ENCODE results near the gene AMBRA1.
"Not testable (repeated sequence)": the region's sequence is repeated elsewhere in the genome, so short reads cannot be mapped to it uniquely, and the experiment has no call there.

Gene AMBRA1

DNA sequence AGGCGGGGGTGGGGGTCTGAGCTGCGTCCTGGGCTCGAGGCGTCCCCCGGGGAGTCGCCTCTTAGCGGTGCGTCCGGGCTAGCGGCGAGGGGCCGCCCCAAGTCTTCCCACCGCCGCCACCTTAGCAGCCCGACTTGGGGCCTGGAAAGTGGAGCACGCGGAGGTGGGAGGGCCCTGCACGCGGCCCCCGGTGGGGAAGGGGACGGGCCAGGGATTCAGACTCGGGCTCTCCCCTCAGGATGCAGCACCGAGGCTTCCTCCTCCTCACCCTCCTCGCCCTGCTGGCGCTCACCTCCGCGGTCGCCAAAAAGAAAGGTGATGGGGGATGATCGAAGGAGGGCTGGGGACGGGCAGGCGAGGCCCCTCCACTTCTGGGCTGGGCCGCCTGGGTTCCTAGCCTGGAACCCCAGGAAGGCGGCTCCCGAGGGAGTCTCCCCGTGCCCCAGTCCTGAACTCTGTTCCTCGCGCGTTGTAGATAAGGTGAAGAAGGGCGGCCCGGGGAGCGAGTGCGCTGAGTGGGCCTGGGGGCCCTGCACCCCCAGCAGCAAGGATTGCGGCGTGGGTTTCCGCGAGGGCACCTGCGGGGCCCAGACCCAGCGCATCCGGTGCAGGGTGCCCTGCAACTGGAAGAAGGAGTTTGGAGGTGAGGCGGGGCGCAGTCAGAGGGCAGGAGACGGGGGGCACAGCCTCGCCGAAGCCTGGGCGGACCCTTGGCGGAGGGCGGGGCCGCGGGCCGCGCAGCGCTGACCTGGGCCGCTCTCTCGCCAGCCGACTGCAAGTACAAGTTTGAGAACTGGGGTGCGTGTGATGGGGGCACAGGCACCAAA is 211.8 kb downstream of the AMBRA1 start:
- DNase-seq (ENCODE audit: low read depth): peak; percentile 31

DNA sequence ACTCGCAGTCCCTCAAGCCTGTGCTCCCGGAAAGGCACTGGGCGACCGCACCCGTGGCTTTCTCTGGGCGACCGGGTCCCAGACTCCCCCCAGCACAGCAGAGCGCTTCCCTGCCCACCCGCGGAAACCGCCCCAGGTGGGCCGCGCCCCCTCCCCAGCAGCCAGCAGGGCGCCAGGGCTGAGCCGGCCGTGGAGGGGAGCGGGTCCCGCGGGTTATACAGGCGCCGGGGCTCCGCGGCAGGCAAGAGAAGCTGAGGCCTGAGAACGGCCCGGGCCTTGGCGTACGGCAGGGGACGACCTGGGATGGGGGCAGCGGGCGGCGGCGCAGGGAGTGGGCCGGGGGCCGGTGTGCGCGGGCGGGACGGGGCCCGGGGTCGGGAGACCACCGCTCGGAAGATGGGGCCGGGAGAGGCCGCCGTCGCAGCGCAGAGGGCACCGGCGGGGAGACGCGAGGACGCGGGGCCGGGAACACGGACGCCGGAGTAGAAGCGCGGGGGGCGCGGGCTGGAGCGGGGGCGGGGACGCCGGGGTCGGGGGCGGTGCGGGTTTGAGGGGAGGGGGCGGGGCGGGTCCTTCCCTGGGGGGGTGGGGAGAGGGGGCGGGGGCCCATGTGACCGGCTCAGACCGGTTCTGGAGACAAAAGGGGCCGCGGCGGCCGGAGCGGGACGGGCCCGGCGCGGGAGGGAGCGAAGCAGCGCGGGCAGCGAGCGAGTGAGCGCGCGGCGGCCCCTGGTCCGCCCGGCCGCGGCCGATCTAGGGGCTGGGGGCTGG is 212.6 kb downstream of the AMBRA1 start, which contains the start of gene MDK:
TSS of gene MDK (plus strand) at position 622 of the 771 bp plus-strand sequence. CDS start 389 bp downstream, outside the sequence.
- peak; percentile 30 for DNase-seq (ENCODE audit: low read depth)

DNA sequence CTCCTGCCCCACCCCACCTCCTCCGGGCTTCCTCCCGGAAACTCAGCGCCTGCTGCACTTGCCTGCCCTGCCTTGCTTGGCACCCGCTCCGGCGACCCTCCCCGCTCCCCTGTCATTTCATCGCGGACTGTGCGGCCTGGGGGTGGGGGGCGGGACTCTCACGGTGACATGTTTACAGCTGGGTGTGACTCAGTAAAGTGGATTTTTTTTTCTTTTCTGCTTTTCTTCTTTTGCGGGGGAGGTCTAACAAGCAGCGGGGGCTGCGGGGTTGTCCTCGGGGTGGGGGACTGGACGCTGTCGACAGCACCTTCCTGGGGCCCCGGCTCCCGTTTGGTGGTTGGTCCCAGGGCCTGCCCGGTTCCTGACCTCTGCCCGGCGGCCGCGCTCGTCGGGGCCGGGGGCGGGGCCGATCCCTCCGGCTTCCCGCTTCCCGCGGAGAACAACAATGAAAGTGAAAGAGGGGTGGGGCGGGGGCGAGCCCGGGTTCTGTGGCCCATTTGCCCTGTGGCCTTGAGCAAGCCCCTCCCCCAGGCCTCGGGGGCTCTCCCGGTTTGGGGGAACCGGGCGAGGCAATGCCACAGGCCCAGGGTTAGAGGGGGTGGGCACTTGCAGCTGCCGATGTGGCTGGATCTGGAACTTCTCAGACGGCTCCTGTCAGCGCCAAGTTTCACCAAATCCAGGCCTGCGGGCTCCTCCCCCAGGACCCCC is 213.3 kb downstream of the AMBRA1 start:
- peak; percentile 46 for DNase-seq (ENCODE audit: low read depth)

DNA sequence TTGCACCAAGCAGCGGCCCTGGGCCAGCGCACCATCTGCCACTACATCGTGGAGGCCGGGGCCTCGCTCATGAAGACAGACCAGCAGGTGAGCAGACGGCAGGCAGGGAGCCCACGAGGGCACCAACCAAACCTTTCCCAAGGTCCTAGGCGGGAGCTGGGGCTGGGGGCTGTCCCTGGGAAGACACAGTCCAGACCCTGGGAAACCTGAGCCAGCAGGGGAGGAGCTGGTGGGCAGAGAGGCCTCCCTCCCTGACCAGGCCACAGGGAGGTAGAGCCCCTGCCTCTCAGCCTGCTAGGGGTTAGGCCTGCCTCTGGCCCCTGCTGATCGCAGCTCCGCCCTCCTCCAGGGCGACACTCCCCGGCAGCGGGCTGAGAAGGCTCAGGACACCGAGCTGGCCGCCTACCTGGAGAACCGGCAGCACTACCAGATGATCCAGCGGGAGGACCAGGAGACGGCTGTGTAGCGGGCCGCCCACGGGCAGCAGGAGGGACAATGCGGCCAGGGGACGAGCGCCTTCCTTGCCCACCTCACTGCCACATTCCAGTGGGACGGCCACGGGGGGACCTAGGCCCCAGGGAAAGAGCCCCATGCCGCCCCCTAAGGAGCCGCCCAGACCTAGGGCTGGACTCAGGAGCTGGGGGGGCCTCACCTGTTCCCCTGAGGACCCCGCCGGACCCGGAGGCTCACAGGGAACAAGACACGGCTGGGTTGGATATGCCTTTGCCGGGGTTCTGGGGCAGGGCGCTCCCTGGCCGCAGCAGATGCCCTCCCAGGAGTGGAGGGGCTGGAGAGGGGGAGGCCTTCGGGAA is 214.1 kb downstream of the AMBRA1 start:
- DNase-seq (ENCODE audit: low read depth): not testable (repeated sequence)

DNA sequence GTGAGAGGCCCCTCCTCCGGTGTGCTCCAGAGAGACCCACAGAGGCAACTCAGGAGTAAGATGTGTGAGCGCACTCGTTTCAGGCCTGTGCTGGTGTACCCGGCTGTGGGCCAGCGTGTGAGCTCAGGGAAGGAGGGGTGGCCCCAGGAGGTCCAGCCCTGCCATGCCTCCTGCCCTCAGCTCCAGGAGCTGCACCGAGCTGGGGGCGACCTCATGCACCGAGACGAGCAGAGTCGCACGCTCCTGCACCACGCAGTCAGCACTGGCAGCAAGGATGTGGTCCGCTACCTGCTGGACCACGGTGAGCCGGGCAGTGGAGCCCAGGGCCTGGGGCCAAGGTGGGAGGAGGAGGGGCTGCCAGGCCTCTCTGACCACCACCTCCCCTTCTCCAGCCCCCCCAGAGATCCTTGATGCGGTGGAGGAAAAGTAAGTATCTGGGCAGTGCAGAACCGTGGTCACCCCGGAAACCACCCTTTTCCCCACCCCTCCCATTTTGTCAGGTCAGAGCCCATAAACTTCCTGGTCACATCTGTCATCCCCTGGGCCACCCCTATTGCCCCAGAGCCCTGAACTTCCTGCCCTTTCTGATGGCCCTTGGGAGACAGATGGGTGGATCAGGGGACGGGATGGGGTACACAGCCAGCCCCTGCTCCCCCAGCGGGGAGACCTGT is 214.9 kb downstream of the AMBRA1 start:
- no peak for DNase-seq (ENCODE audit: low read depth)

DNA sequence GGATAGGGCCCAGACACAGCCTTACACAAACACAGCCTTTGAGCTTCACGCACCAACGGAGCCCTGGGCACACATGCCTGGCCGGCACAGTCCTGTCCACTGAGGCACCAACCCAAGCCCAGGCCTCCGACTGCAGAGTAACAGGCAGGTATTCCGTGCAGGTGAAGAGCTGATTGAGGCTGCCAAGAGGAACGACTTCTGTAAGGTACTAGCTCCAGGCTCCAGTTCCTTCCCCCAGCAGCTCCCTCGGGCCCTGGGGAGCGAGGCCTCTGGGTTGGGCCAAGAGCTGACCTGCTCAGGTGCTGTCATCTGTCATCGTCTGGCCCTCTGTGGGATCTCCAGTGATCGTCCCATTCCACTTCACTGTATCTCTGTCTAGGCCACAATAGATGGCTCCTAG is 215.5 kb downstream of the AMBRA1 start:
- no peak for DNase-seq (ENCODE audit: low read depth)

DNA sequence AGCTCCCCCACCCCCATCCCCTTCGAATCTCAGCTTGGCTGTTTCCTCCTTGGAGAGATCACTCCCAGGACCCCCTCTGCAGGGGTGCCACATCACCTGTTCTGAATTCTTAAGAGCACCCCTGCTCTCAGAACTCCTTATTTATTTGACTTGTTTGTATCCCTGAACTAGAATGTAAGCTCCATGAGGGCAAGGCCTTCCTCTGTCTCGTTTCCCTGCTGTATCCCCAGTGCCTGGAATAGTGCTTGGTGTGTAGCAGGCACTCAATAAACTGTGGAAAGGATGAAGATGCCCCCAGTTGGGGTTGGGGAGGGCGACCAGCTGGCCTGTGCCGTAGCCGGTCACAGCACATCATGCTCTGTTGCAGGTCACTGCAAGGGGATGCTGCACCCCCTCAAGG is 216.0 kb downstream of the AMBRA1 start:
- DNase-seq (ENCODE audit: low read depth): no peak

DNA sequence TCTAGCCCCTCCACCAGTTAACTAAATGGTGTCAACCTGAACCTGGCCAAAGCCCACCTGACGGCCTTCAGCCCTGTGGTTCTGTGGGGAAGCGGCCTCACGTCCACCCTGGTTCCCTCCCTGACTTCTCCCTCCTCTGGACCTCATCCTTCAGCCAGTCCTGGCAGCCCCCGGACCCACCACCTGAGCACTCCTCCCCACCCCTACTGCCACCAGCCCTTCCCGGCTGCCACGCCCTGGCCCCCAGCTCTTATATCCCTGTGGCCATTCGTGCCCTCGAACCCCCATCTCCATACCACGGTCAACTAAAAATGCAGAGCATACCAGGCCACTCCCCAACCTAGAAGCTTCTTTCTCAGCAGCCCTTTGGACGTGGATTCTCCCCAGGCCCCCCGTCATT is 216.5 kb downstream of the AMBRA1 start:
- DNase-seq (ENCODE audit: low read depth): no peak

DNA sequence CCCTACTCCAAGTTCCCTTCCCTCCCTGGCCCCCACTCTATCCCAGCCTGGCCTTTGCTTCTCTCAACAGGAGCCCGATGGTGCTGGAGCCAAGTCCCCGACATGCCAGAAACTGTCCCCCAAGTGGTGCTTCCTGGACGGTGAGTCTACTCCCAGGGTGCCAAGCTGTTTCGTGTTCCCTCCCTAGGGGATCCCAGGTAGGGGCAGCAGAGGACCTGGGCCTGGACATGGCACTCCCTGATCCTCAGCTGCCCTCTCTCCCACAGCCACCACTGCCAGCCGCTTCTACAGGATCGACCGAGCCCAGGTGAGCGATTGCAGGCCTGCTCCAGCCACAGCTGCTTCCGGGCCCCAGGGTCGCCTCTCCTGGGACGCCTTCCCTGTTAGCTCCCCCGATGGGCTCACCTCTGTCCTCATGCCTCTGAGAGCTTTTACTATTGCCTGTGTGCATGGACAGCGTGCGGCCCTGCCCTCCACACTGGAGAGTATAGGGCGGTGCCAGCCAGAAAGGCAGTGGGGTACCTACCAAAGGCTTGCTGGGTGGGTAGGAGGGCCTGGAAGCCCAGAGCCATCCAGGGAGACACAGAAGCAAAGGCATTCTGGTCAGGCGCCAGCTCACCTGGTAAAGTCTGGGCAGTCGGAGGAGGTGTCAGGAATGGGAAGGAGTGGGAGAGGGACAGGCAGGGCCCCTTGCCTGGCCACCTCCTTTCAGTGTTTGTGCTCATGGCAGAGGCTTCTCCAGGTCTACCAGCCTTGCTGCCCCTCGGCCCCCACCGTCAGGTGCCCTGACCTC is 217.4 kb downstream of the AMBRA1 start:
- DNase-seq (ENCODE audit: low read depth): no peak

DNA sequence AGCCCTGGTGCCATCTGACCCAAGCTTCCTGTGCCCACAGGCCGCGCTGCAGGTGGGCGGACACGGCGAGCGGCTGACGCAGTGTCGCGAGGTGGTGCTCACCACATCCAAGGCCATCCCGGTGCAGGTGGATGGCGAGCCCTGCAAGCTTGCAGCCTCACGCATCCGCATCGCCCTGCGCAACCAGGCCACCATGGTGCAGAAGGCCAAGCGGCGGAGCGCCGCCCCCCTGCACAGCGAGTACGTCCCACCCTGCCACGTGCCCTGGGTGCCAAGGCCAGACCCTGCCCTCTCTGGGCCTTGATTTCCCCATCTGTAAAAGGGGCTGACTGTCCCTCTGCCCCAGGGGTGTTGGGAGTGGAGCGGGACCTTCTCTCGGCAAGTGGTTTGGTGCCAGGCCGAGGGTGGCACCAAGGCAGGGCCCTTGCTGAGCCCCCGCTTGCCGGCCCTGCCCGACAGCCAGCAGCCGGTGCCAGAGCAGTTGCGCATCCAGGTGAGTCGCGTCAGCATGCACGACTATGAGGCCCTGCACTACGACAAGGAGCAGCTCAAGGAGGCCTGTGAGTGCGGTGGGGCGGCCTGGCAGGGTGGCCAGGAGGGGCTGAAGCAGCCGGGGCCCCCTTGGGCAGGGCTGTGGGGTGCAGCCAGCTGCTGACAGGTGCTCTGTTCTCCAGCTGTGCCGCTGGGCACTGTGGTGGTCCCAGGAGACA is 218.3 kb downstream of the AMBRA1 start:
- no peak for DNase-seq (ENCODE audit: low read depth)

DNA sequence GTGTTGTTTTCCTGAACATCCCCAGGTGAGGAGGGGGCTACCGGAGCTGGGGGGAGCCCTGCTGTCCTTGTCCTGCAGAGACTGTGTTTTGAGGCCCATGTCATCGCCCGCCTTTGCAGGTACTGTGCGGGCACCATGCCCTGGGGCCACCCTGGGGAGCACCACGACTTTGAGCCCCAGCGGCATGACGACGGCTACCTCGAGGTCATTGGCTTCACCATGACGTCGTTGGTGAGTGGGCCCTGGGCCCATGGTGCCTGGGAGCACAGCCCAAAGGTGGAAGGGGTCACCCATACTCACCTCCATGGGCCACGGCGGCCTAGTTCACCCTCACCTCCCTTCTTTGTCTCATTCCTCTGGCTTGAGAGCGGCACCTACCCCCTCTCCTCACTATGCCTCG is 219.0 kb downstream of the AMBRA1 start:
- no peak for DNase-seq (ENCODE audit: low read depth)

DNA sequence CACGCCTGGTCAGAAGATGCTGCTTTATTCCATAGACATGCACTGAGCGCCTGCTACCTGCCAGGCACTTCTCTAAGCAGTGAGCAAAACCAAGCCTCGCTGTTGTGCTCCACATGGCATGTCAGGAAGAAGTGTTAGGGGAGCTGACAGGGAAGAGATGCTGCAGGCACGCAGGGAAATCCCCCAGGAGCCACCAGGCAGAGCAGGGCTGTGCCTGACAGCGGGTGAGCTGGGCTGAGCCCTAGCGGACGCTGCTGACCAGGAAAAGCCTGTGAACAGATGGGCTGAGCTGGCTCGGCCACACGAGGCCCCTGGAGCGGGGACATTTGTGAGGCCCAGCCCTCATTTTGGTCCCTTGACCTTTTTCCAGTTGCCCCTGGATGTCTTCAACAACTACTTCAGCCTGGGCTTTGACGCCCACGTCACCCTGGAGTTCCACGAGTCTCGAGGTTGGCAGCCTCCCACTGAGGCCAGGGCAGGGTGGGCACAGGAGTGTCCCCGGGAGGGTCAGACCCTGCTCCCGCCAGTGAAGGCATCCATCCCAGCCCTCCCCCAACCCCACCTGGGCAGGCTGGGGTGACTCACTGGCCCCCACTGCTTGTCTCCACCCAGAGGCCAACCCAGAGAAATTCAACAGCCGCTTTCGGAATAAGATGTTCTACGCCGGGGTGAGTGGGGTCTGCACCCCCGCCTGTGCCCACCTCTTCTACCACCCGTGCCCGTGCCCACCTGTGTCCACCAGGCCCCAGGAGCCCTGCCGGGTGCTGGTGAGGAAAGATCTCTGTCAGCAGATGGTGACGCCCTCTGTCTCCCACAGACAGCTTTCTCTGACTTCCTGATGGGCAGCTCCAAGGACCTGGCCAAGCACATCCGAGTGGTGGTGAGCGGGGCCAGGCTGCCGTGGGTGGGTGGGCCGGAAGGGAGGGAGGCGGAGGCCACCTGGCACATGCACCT is 219.8 kb downstream of the AMBRA1 start:
- no peak for DNase-seq (ENCODE audit: low read depth)

DNA sequence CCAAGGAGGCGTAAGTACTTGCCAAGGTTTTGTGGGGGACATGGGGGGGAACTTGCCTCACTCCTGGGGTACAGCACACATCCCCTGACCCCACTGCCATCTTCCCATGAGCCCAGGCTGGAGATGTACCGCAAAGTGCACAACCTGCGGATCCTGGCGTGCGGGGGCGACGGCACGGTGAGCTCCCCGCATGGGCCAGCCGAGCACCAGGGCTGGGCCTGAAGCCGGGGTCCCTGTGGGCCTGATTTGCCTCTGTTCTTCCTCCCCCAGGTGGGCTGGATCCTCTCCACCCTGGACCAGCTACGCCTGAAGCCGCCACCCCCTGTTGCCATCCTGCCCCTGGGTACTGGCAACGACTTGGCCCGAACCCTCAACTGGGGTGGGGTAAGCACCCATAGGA is 221.3 kb downstream of the AMBRA1 start:
- DNase-seq (ENCODE audit: low read depth): not testable (repeated sequence)

DNA sequence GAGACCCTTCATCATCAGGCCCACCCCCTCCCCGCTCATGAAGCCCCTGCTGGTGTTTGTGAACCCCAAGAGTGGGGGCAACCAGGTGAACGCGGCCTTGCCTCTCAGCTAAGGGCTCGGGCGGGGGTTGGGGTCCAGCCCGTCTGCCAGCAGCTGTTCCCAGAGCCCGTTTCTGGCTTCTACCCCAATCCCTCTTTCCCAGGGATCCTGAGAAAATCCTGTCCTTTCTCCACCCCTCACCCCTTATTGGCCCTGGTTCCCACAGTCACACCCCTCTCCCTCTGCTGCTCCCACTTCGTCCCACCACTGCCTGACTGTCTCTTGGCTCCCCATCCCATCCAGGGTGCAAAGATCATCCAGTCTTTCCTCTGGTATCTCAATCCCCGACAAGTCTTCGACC is 221.7 kb downstream of the AMBRA1 start:
- no peak for DNase-seq (ENCODE audit: low read depth)

DNA sequence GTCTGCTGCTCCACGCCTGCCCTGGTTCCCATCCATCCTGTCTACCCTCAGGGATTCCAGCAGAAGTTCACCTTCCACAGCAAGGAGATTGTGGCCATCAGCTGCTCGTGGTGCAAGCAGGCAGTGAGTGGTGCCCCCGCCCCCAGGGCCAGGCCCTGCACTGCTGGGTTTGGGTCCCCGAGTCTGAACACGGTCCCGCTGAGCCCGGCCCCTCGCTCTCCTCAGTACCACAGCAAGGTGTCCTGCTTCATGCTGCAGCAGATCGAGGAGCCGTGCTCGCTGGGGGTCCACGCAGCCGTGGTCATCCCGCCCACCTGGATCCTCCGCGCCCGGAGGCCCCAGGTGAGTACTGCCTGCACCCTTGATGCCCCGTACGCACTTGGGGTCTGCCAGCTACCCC is 222.6 kb downstream of the AMBRA1 start:
- not testable (repeated sequence) for DNase-seq (ENCODE audit: low read depth)

DNA sequence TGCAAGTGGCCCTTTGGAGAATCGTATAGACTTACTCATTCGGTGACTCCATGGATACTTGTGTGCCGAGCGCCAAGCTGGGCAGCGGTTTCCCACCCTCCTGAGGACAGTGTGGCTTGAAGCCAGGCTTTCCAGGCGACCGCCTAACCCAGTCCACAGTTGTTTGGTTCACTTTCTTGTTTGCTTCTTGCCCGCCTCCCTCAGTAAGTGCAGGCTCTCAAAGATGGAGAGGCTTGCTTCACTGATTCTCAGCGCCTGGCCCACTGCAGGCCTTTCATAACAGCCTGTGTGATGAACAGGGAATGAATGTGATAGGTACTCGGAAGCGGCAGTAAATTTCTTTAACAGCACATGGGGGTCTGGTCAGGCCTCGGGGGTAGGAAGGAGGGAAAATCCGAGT is 223.6 kb downstream of the AMBRA1 start:
- no peak for DNase-seq (ENCODE audit: low read depth)

DNA sequence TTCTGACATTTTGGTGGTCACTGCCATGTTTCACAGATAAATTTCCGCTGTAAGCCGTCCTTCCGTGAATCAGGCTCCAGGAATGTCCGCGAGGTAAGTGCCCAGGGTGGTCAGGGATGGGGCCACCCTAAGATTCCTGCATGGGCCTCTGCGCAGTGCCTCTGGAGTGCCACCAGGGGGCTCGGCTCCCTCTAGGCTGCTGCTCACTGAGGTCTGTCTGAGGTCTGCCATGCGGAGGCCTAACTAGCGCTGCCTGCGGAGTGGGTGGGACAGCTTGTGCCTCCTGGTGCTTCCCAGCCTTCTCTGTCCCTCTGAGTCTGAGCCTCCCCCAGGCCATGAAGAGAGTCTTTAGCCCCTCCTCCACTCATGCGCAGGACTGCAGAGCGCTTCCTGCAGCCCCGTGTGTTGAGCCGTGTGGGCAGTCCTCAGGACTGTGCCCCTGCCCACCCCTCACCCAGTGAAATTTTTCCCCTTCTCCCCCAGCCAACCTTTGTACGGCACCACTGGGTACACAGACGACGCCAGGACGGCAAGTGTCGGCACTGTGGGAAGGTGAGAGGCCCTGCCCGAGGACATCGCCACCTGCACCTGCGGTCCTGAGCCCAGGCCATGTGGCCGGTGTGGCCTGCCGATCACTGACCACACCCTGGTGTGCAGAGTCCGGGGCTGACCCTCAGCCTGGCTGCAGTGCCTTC is 224.2 kb downstream of the AMBRA1 start:
- peak; percentile 76 for DNase-seq (ENCODE audit: low read depth)

DNA sequence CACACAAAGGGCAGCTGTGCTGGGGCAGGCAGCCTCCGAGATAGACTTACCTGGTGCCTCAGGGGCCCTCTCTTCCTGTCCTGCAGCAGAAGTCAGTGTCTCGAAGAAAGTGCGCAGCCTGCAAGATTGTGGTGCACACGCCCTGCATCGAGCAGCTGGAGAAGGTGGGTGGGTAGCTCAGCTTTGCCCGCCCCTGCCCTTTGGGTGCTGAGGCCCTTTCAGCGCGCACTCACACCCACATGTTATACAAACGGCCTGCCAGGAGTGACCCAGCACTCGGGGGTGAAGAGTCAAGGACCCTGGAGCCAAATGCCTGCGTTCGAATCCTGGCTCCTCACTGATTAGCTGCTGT is 225.9 kb downstream of the AMBRA1 start:
- DNase-seq (ENCODE audit: low read depth): no peak

Data from EH (cell line).